HepG2 (cell line): Measurements from ENCODE around the gene RIMKLB.

ENCODE experiments used
- CTCF ChIP-seq: sonication (generic); formaldehyde crosslinking; IDR thresholded peaks from 2 replicates; pipeline ENCODE4 v1.5.0; 2020; ENCODE audit warnings: mild to moderate bottlenecking, missing genetic modification reagents, moderate library complexity
- RNF2 ChIP-seq: fragments of 450-650 bp; conservative IDR thresholded peaks from 2 replicates; pipeline ENCODE4 v1.6.1; 2016; ENCODE audit warnings: low read depth
- STAT5B ChIP-seq: sonication (generic); formaldehyde crosslinking; IDR thresholded peaks from 2 replicates; pipeline ENCODE4 v1.4.0; 2020; ENCODE audit warnings: missing genetic modification reagents
- ZFP41 ChIP-seq: sonication (generic); formaldehyde crosslinking; IDR thresholded peaks from 2 replicates; pipeline ENCODE4 v1.4.0; 2020; ENCODE audit warnings: mild to moderate bottlenecking, missing genetic modification reagents, borderline replicate concordance
- ZSCAN20 ChIP-seq: sonication (generic); formaldehyde crosslinking; IDR thresholded peaks from 2 replicates; pipeline ENCODE4 v1.4.0; 2020; ENCODE audit warnings: missing genetic modification reagents, mild to moderate bottlenecking, borderline replicate concordance

DNA sequence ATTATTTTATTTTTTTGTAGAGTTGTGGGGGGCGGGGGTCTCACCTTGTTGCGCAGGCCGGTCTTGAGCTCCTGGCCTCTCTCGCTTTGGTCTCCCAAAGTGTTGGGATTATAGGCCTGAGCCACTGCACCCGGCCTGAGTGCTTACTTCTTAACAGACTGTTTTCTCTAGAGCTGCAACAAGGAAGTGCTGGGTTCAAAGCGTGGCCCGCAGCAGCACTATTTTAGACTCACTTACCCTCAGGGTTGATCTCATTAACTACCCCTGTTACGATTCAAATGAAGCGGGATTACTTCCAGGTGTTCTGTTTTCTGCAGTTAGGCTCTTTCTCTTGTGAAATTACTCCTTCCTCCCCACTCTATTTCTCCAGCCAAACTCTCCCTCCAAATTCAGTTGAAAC, 133.3 kb downstream of the RIMKLB start:
- TF ChIP-seq ZSCAN20 (CRISPR knock-in tag) (no peak), ZFP41 (CRISPR knock-in tag) (no peak), RNF2 (no peak), CTCF (CRISPR knock-in tag) (no peak), STAT5B (CRISPR knock-in tag) (no peak)
